GM18909 (cell line): Measurements from ENCODE around the gene SLC41A3.

Experiments
- ATAC-seq: cut with Tn5 transposase; IDR thresholded peaks from one replicate; pipeline ENCODE4 v1.9.1; 2021; ENCODE audit warnings: mild to moderate bottlenecking; ENCODE audit not compliant: unreplicated experiment, poor library complexity

SLC41A3 gene

DNA sequence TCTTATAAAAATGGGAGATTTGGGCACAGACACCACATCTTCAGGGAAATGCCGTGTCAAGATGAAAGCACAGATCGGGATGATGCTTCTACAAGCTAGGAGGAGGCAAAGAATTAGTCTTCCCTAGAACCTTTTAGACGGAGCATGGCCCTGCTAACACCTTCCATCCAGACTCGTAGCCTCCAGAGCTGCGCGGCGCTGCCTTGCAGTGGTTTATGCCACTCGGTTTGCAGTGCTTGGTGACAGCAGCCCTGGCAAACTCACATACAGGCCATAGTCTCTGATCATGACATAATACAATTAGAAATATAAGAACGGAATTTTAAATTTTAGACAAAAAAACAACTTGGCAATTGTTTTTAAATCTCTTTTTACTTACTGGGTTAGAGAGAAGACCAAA is 37.1 kb upstream of the SLC41A3 start:
- no peak for ATAC-seq

DNA sequence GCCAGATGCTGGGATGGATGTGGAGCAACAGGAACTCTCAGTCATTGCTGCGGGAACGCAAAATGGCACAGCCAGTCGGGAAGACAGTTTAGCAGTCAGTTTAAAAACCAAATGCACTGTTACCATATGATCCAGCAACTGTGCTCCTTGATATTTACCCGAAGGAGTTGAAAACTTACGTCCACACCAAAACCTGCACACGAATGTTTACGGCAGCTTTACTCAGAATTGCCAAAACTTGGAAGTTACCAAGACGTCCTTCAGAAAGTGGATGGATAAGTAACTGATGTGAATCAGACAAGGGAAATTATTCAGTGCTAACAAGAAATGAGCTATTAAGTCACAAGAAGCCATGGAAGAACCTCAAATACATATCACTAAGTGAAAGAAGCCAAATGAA is 36.1 kb upstream of the SLC41A3 start:
- ATAC-seq = no peak

DNA sequence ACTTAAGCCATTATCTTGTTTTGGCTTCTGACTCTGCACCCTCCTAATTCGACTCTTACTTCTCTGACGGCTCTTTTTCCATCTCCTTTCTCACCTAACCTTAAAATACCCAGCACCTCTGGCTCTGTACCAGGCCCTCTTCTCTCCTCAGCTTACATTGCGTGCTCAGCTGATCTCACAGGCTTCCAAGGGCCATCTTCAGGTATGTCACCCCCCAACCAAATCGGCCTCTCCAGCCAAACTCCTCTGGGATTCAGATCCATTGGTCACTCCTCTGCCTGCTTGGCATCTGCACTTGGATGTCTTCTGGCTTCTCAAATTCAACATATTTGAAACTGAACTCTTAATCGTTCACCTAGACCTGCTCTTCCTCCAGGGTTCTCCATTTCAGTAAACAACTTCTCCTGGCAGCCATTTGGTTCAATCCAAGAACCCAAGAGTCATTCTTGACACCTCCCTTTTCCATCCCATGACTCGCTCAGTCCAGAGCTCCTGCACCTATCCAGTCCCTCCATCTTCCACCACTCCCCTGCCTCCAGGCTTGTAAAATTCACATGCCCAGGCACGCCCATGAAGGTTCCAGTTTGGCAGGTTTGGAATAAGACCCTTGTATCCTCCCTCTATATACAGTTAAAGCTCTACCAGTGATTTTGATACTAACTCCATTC is 35.2 kb upstream of the SLC41A3 start:
- ATAC-seq = no peak

DNA sequence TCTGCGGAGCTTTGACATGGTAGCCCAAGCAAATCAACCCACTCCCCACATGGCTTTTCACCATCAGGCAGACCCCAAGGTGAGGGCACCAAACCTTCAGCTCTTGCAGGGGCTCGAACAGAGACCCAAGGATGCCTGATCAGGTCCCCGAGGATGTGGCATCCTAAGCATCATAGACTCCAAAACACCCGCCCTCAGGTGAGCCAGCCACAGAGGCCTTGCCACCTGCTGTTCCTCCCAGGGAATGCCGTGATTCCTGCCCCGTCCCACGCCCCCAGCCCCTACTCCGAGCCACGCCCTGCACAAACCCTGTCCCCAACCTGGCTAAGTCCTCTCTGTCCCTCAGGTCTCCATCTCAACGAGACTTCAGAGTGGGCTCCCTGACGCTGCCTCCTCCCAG is 34.7 kb upstream of the SLC41A3 start:
- ATAC-seq = no peak

DNA sequence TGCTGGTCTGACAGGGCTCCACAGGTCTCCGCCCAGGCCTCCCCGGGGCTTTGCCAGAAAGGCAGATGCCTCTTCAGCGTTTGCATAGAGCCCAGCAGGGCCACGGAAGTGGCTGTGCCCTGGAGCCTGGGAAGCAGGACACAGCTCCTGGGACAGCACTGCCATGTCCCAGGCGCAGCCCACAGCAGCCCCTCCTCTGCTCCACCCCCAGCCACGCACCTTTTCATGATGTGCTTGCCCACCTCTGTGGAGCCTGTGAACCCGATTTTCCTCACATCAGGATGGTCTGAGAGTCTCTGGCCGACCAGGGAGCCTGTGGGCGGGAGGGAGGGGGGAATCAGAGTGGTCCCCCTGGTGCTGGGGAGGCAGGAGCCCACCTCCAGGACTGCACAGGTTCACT is 33.9 kb upstream of the SLC41A3 start:
- no peak for ATAC-seq

DNA sequence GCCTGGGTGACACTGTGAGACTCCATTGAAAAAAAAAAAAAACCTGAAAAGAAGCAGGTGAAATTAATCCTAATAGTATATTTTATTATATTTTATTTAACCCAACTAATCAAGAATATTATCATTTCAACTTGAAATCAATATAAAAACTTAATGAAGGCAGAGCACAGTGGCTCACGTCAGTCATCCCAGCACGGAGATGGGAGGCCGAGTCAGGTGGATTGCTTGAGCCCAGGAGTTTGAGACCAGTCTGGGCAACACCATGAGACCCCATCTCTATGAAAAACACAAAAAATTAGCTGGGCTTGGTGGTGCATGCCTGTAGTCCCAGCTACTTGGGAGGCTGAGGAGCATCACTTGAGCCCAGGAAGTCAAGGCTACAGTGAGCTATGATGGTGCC is 33.3 kb upstream of the SLC41A3 start:
- no peak for ATAC-seq

DNA sequence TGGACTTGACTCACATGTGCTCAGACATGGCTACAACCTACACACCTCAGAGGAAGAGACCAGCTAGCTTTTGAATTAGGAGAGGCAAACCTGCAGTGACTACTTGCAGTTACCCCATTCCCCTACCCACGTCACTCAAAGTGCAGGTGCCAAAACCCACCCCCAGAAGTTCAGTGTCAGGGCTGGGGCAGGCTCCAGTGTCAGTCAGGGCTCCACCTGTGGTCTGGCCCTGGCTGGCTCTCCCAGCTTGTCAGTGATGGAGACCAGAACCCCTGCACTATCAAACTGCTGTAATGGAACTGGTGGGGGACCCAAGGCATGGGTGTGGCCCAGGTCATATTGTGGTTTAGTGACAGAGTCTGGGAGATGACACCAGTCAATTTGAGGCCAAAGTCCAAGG is 32.6 kb upstream of the SLC41A3 start:
- ATAC-seq = no peak

DNA sequence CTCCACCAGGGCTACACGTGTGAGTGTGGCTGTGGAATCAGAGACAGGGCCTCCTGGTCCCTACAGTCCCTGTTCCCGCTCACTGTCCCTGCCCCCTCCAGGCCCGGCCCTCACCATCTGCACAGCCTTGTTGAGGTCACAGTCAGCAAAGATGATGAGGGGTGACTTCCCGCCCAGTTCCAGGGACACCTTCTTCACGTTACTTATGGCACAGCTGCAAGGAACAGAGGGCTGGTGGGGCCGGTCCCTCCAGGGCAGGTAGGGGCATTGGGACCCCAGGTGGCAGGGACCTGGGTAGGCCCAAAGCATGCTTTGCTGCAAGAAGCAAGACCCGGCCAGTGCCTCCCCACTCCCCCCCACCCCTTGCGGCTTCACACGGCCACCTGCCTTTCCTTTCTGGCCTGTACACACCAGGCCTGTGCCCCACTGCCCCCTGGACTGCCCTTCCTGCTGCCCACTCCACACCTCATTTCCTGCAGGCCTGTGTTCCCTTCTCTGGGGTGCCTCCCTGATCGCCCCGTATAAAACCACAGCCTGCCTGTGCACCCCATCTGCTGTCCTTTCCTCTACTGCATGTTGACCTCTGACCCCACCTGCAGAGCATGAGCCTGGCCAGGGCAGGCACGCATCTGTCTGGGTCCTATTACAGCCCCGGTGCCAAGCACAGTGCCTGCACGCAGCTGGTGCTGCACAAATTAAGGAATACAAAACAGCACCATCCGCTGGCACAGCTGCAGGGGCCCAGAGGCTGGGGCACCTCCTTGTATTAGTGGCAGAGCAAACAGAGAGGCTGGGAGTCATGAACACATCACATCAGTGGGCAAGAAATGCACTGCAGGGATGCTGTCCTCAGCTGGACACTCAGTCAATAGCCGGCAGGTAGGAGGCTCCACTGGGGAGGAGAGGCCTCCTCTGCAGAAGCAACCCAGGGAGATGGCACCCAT is 30.8 kb upstream of the SLC41A3 start:
- ATAC-seq = no peak

DNA sequence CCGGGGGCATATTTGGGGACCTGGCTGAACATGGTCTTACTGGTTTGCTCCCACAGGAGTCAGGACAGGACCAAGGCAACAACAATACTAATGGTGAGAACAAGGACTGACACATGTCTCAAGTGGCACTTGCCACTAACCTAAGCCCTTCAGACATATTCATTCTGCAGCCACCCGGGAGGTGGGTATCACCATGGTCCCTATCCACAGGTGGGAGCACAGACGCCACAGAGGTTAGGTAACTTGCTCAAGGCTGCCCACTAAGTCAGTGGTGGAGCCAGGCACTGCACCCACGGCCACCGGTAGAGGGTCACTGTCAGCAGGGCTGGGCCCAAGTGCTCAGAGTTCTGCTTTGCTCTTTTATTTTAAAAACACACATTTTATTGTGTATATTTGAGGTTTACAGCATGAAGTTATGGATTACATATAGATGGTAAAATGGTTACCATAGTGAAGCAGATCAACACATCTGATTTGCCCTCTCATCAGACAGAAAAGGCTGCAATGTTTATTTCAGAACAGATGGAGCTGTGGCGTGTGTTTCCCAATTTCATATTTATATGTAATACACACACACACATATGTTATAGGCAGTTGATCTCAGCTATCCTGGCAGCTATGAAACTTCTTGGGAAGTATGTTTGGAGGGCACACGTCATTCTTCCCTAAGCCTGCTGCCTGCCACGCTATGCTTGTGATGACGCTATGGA is 30.0 kb upstream of the SLC41A3 start:
- ATAC-seq = no peak

DNA sequence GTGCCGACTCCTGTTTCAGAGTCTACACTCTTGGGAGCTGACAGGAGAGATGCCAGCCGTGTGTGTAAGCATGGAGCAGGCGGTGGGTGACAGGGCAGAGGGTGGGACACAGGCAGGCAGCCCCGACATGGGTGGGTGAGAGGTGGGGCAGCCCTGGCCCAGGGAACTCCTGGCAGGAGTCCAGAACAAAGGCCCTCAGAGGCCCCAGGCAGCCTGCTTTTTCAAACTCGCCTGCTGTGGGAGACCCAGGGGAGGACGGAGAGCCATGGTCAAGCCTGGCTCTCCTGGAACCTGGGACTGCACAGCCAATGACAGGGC is 29.3 kb upstream of the SLC41A3 start:
- ATAC-seq = no peak

DNA sequence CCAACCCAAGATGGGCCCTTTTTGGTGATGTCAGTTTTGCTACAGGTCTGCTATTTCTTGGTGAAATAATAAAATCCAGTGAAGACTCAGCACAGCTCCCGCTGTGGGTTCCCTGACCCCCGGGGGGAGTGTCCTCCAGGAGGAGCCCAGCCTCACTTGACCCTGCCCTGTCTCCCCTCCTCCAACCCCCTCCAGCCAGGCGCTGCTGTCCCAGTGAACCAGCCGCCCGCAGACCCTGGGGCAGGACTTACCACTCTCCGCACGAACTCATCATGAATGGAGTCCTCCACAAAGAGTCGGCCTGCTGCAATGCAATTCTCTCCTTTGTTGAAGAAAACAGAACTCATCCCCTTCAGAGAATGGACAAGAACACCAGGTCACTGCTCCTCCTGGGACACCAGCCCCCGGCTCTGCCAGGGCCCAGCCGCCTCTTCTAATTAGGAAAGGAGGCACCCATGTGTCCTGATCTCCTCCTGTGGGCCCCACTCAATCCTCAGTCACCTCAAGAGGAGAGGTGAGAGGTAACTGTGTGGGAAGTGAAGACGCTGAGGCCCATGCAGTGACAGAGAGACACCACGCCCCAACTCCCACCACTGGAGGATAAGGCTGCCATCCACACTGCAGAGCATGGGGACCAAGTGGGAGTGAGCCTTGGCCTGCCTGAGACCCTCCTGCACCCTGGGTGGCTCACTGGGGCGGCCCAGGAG is 28.8 kb upstream of the SLC41A3 start:
- no peak for ATAC-seq

DNA sequence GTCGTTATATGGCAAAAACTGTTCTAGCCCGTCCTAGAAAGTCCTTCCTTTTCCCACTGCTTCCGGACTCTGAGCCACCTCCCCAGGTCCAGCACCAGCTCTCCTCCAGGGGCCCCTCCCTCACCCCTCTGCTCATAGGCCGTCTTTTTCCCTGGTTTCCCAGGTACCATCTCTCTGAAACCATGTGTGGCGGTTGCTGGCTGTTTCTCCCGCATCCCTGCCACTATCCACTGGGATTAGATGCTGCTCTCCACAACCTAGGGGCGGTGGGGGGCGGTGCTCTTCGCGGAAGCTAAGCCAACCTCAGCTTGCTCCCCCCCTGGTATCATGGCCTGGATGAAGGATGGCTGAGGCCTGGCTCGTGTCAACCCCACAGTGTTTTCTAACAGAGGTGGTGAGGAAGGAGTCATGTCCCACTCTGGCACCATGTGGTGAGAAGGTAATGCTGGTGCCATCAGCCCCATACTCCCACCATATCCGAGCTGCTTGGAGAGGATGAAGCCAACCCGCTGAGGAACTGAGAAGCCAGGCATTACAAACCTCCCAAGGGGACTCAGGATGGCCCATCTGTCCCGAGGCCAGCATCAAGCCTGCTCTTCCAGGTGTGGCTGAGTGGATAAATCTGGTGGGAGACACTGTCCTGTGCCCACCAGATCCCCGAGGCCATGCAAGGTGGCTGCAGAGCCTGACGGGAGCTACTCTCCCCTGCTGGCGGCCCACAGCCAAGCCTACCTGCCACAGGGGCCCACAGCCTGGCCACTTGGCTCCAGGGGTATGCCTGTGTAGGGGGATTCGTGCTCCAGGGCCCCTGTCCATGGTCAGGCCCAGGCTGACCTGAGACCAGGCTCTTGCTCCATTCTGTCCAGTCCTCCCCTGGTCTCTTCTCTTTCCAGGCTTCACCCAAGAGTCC is 27.9 kb upstream of the SLC41A3 start:
- ATAC-seq = no peak

DNA sequence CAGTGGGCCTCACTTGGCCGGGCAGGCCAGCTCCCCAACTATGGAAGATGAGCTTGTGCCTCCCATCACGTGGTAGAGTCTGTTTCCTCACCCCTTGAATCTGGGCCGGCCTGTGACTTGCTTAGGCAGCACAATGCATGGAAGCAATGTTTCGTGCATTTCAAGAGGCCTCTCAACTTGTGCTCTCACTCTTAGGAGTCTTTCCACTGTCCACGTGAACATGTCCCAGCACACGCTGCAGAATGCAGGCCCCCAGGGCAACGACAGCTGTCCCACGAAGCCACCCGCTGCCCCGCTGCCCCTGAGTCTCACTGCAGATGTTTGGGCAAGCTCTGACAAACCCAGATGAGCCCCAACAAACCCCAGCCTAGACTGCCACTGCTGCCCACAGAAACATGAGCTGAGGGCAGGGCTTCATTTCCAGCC is 27.2 kb upstream of the SLC41A3 start:
- no peak for ATAC-seq

DNA sequence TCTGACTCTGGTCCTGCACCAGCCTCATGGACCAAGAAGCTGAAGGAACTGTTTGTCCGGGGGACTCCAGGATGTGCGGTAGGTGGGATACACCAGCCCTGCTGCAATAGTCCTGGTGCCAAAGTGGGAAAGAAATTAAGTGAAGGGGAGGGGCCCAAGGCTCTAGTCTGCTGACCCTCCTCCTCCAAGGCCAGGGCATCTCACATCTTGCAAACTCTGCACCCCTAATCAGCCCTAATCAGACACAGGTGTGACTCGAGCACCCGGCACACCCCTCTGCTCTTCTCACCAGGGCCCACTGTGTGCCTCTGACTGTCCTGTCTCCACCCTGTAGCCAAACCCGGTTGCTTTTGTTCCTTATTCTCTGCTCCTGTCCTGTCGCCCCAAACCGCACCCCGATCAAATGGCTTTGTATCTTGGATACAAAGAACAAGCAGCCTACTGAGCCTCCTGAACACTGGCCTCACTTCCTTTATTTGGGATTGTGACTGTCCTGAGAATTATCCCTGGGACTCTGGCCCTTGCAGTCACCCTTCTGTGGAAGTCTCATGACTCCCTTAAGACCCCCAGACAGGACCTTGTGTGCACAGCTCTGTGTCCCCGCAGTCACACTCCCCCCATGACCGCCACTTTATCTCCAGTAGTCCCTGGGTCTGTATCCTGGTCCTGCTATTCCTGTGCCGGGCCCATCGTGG is 26.7 kb upstream of the SLC41A3 start:
- ATAC-seq = no peak

DNA sequence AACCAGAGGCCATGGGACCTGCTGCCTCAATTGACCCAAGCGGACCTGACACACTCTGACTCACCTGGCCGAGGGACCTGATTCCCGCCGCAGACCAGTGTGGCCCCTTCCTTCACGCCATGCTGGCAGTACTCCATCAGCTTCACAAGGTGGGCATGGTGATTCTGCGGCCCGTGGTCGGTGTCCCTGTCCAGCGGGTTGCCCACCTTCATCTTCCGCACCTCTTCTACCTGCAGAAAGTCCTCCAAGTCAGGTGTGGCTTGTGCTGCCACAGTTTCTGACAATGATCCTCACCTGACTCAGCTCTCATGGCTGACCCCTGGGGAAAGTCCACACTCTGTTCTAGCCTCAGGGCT is 25.9 kb upstream of the SLC41A3 start:
- ATAC-seq = no peak

DNA sequence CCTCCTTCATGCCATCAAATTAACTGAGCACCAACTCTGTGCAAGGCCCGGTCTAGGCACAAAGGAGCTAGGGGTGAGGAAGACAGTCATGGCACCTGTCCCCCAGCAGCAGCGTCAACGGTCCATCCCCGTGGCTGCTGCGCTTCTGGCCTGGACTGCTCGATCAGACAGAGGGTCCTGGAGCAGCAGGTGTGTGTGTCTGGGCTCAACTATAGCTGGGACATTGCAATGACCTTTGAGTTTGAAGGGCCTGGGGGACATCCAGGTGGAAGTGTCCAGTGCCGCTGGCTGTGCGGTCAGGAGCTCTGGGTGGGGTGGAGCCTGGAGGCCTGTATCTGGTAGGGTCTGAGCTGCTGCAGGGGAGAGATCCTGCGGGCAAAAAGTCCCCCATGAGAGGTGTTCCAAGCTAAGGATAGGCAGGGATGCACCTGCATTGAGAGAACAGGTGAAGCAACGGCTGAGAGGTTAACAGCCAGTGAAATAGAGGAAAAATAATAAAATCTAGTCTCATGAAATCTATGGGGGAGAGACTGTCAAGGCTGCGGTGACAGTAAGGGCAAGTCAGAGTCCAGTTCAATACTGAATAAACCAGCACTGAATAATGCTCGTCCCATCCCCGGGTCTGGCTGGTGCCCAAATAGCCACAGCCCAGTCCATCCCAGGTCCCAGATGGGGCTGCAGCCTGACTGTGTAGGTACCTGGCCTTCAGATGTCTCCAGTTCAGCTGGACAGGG is 25.4 kb upstream of the SLC41A3 start:
- no peak for ATAC-seq

DNA sequence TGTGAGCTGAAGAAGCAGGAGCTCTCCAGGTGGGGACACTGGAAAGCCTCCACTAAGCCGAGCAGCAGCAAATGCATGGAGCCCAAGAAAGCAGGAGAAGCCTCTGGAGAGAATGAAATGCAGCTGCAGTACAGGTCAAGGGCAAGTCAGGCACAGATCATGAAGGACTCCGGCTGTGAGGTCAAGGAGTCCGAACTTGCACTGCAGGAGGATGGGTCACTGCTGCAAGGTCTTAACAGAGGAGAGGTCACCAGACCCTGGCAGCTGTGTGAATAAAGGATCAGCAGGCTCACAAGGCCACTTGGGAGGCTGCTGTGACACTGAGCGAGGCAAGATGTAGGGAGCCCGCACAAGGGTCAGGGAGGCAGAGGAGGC is 24.7 kb upstream of the SLC41A3 start:
- ATAC-seq = no peak

DNA sequence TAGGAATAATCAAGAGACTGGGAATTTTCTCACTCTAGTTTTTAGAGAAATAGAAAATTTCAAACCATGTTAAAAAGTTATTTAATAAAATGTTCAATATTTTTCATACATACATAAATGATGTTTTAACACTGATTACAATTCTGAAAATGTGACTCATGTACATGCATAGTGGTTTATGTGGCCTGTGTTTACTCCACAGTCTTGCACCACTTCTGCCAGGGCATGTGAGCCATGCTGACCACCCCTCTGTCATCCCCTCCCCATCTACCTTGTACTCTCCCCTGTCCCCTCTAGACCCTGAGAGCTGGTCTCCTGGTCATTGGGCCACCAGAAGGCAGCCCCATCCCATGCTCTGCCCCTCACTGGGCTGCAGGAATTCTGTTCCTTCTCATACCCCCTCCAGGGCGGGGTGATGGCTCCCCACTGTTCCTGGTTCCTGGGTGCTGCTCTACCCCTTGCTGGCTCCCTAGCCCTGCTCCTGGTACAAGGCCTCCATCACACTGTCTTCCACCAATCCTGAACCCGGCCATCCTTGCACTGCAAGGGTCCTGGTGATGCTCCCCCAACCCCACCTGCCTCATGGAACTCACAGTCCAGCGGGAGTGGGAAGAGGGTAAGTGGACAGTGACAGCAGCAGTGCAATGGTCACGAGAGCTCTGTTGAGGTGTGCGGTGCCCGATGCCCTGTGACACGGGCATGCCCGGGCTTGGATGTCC is 24.2 kb upstream of the SLC41A3 start:
- ATAC-seq = no peak
